ENCODE measurements around the gene NCLN. TPM values are rescaled to one million over a fixed set of nuclear protein-coding genes. Genes with fewer than 3 reads are reported as not detected.

Gene NCLN
- total RNA-seq, 1 donor from 2014 or later: 61.1 TPM

GRCh38 chr19:3154957-3155736 is 30.6 kb upstream of the NCLN start:
- Mint-ChIP-seq H3K27ac (peak overlapping the region; percentile 84), H3K4me3 (peak overlapping the region; percentile 72), H3K4me1 (no peaks in the 10 kb centered on the region), H3K9me3 (no peaks in the 10 kb centered on the region), H3K27me3 (no peaks in the 10 kb centered on the region), H3K36me3 (ENCODE audit: low read depth) (no peaks in the 10 kb centered on the region)
- intact Hi-C loops (cut with micrococcal nuclease): loop anchor here (1.0 to 2.0 kb wide), 2 partner anchors 22 to 24 kb away; partner anchors contain the start of gene S1PR4
- ChIA-PET CTCF (interaction anchor here (0.8 kb wide), 1 partner anchor 26 kb away, joined by 3 read pairs; no protein-coding TSS in a partner anchor), POLR2A (interaction anchor here (0.6 to 1.7 kb wide), 3 partner anchors 13 to 193 kb away, joined by 3 to 4 read pairs (median 4); partner anchors contain the start of gene S1PR4)
- DNase-seq (peak; percentile 62), ATAC-seq (ENCODE audit: low read depth) (peak; percentile 97)
- TF ChIP-seq, protein P1, sequence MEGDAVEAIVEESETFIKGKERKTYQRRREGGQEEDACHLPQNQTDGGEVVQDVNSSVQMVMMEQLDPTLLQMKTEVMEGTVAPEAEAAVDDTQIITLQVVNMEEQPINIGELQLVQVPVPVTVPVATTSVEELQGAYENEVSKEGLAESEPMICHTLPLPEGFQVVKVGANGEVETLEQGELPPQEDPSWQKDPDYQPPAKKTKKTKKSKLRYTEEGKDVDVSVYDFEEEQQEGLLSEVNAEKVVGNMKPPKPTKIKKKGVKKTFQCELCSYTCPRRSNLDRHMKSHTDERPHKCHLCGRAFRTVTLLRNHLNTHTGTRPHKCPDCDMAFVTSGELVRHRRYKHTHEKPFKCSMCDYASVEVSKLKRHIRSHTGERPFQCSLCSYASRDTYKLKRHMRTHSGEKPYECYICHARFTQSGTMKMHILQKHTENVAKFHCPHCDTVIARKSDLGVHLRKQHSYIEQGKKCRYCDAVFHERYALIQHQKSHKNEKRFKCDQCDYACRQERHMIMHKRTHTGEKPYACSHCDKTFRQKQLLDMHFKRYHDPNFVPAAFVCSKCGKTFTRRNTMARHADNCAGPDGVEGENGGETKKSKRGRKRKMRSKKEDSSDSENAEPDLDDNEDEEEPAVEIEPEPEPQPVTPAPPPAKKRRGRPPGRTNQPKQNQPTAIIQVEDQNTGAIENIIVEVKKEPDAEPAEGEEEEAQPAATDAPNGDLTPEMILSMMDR (IDR thresholded peaks at IDR 0.05): no peak

- H3K27me3 Mint-ChIP-seq: no peaks in the 10 kb centered on the region
- ATAC-seq (ENCODE audit: low read depth) (no peak), DNase-seq (no peak)
- POLR2A ChIA-PET: no interaction called here
- CTCF ChIA-PET: interaction anchor here (1.1 kb wide), 2 partner anchors 11 to 27 kb away, joined by 3 read pairs; no protein-coding TSS in a partner anchor
- TF ChIP-seq, protein P1 (IDR thresholded peaks at IDR 0.05): no peak
- peak overlapping the region; percentile 12 for H3K27ac Mint-ChIP-seq
- intact Hi-C loops (cut with micrococcal nuclease): no loop called here
- no peaks in the 10 kb centered on the region for H3K36me3 Mint-ChIP-seq (ENCODE audit: low read depth)
- H3K9me3 Mint-ChIP-seq: no peaks in the 10 kb centered on the region
- H3K4me3 Mint-ChIP-seq: no peak overlapping the region
- H3K4me1 Mint-ChIP-seq: no peaks in the 10 kb centered on the region
Observed at GRCh38 chr19:3157096-3157845, 28.5 kb upstream of the NCLN start.

DNA sequence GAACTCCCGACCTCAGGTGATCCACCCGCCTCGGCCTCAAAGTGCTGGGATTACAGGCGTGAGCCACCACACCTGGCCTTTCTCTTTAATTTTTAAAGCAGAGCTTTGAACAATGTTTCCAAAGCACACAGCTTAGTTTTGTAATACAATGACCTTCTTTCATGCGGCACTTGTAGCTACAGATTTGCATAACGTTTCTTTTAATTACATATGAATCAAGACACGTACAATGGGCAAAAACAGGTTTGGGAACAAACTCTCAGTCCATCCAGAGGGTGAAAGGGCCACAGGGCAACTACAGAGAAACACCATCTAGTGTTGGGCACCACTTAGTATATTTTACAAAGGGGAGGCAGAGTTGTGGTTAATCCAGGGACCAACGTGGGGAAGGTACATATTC is 26.2 kb upstream of the NCLN start:
- H3K9me3 Mint-ChIP-seq: no peaks in the 10 kb centered on the region
- TF ChIP-seq, protein P1 (IDR thresholded peaks at IDR 0.05): no peak
- H3K36me3 Mint-ChIP-seq (ENCODE audit: low read depth): no peaks in the 10 kb centered on the region
- H3K4me1 Mint-ChIP-seq: peaks cover 11% of the 10 kb centered on the region
- POLR2A ChIA-PET: interaction anchor here (0.6 to 1.2 kb wide), 2 partner anchors 20 to 80 kb away, joined by 3 read pairs; no protein-coding TSS in a partner anchor
- ATAC-seq (ENCODE audit: low read depth) (no peak), DNase-seq (no peak)
- no peaks in the 10 kb centered on the region for H3K27me3 Mint-ChIP-seq
- CTCF ChIA-PET: interaction anchor here (1.2 to 2.7 kb wide), 2 partner anchors 30 to 33 kb away, joined by 4 to 14 read pairs; no protein-coding TSS in a partner anchor
- H3K4me3 Mint-ChIP-seq: no peak overlapping the region
- intact Hi-C loops (cut with micrococcal nuclease): no loop called here
- no peak overlapping the region for H3K27ac Mint-ChIP-seq

DNA sequence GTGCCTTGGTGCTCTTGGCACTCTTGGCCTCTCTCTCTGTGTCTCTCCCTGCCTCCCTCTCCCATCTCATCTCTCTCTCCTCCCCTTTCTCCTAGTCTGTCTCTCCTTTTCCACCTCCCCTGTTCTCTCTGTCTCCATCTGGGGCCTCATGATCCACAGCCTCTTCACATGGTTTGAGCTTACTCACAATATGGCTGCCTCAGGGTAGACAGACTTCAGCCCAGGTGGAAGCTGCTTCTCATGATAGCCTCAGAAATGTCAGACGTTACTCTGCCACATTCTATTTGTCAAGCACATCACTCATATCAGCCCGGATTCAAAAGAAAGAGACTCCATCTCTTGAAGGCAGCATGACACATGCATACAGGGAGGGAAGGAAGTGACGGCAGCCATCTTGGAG is 25.5 kb upstream of the NCLN start:
- ChIA-PET CTCF (interaction anchor here (1.2 to 2.7 kb wide), 2 partner anchors 31 to 34 kb away, joined by 4 to 14 read pairs; no protein-coding TSS in a partner anchor), POLR2A (interaction anchor here (0.7 kb wide), 1 partner anchor 210 kb away, joined by 7 read pairs; no protein-coding TSS in a partner anchor)
- ATAC-seq (ENCODE audit: low read depth): no peak
- H3K36me3 Mint-ChIP-seq (ENCODE audit: low read depth): no peaks in the 10 kb centered on the region
- no peaks in the 10 kb centered on the region for H3K9me3 Mint-ChIP-seq
- intact Hi-C loops (cut with micrococcal nuclease): no loop called here
- H3K4me3 Mint-ChIP-seq: no peak overlapping the region
- H3K4me1 Mint-ChIP-seq: peaks cover 12% of the 10 kb centered on the region
- DNase-seq: no peak
- TF ChIP-seq, protein P1 (IDR thresholded peaks at IDR 0.05): no peak
- no peaks in the 10 kb centered on the region for H3K27me3 Mint-ChIP-seq
- H3K27ac Mint-ChIP-seq: no peak overlapping the region
